ENCODE data around the gene IRAK1.

DNA sequence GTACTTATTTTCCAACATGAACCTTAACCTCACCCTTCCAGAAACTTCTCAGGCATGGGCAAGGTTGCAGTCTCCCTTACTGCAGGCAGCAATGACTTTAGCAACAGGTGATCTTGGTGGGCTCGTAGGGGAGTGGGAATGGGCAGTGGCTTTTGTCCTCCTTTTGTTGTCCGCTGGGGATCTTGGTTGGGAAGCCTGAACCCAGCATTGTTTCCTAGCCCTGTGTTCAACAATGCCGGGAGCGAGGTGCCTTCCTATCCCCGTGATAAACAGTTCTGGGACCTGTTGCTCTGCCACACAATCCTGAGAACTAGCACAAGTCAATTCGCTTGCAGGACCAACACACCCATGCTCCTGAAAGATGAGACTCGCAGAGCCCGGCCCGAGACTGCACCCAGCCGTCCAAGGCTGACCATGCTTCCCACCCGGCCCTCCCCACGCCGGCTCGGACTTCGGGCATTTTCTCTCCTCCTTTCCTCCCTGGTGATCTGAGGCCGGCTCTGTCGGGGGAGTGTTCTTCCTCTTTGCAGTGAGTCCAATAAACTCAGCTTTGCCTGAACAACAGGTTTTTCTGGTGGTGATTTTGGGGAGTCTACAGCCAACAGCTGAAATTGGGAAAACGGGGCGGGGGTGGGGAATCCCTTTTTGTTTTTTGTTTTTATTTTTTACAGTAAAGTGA, 20.2 kb downstream of the IRAK1 start:
- no peak for TF ChIP-seq EP300 (IDR thresholded peaks at IDR 0.05)
- TF ChIP-seq, protein P1, sequence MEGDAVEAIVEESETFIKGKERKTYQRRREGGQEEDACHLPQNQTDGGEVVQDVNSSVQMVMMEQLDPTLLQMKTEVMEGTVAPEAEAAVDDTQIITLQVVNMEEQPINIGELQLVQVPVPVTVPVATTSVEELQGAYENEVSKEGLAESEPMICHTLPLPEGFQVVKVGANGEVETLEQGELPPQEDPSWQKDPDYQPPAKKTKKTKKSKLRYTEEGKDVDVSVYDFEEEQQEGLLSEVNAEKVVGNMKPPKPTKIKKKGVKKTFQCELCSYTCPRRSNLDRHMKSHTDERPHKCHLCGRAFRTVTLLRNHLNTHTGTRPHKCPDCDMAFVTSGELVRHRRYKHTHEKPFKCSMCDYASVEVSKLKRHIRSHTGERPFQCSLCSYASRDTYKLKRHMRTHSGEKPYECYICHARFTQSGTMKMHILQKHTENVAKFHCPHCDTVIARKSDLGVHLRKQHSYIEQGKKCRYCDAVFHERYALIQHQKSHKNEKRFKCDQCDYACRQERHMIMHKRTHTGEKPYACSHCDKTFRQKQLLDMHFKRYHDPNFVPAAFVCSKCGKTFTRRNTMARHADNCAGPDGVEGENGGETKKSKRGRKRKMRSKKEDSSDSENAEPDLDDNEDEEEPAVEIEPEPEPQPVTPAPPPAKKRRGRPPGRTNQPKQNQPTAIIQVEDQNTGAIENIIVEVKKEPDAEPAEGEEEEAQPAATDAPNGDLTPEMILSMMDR (IDR thresholded peaks at IDR 0.05): no peak

Measured in gastroesophageal sphincter (tissue), 3 donors.